Activated T-helper 17 cell treated with anti-CD3 and anti-CD28 coated beads, Interleukin-2, amount 50 U/mL, for 72 hours (primary cell): ENCODE data around the gene CALN1. TPM values are rescaled to one million over a fixed set of nuclear protein-coding genes. Genes with fewer than 3 reads are reported as not detected.

ENCODE experiments used
- ATAC-seq: fragments of 150-1000 bp; cut with Tn5 transposase; replicated peaks from 2 replicates; pipeline ENCODE4 v1.10.0; 2021; ENCODE audit warnings: mild to moderate bottlenecking, moderate library complexity
- H3K27ac Mint-ChIP-seq: one replicate; pipeline ENCODE4 v1.8.0; 2022; ENCODE audit warnings: mixed read lengths
- H3K27me3 Mint-ChIP-seq: one replicate; pipeline ENCODE4 v1.8.0; 2022; ENCODE audit warnings: mixed read lengths
- H3K36me3 Mint-ChIP-seq: one replicate; pipeline ENCODE4 v1.8.0; 2022; ENCODE audit warnings: low read depth, mild to moderate bottlenecking, mixed read lengths
- H3K4me1 Mint-ChIP-seq: one replicate; pipeline ENCODE4 v1.8.0; 2022; ENCODE audit warnings: mixed read lengths
- H3K4me3 Mint-ChIP-seq: one replicate; pipeline ENCODE4 v1.8.0; 2022; ENCODE audit warnings: mild to moderate bottlenecking, mixed read lengths
- H3K9me3 Mint-ChIP-seq: one replicate; pipeline ENCODE4 v1.8.0; 2022; ENCODE audit warnings: mixed read lengths
- total RNA-seq, 2 donors: library from RNA; stranded (reverse); gene quantifications; one replicate each; pipeline ENCODE4 v1.2.3, GENCODE V29; 2022

Gene CALN1
- total RNA-seq, 2 donors from 2014 or later, result not detected

DNA sequence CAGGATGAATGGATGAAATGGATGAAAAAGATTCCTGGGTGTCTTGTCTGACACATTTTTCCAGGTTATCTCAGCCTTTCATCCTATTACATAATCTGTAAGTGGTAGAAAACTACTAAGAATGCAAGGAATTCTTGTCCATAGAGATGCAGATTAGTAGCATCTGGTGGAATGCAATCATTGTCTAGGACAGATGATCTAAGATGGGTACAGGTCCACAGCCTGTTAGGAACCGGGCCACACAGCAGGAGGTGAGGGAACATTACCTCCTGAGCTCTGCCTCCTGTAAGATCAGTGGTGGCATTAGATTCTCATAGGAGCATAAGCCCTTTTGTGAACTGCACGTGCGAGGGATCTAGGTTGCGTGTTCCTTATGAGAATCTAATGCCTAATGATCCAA, 225.0 kb downstream of the CALN1 start:
- Mint-ChIP-seq H3K4me1 (no peaks in the 10 kb centered on the region), H3K27ac (no peak overlapping the region), H3K36me3 (no peaks in the 10 kb centered on the region), H3K9me3 (peaks cover 15% of the 10 kb centered on the region), H3K27me3 (no peaks in the 10 kb centered on the region), H3K4me3 (no peak overlapping the region)
- no peak for ATAC-seq

DNA sequence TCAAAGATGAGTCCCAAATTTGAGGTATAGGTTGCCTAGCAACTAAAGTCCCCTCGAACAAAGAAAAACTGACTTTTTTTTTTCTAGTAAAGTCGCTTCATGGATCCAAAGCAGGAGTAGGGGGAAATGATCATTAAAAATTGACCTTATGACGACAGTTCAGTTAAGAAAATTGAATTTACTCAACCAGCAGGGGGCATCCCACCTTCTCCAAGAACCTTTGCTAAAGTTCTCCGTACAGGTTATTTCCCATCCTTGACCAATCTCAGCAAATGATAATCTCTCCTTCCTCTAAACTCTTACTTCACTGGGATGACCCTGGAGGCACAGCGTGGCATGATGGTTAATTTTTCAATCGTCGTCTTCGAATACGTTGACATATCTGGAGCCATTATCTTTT, 228.3 kb downstream of the CALN1 start:
- no peak overlapping the region for H3K4me3 Mint-ChIP-seq
- H3K4me1 Mint-ChIP-seq, result no peaks in the 10 kb centered on the region
- peaks cover 19% of the 10 kb centered on the region for H3K9me3 Mint-ChIP-seq
- no peaks in the 10 kb centered on the region for H3K36me3 Mint-ChIP-seq
- no peaks in the 10 kb centered on the region for H3K27me3 Mint-ChIP-seq
- ATAC-seq, result no peak
- H3K27ac Mint-ChIP-seq, result no peak overlapping the region

DNA sequence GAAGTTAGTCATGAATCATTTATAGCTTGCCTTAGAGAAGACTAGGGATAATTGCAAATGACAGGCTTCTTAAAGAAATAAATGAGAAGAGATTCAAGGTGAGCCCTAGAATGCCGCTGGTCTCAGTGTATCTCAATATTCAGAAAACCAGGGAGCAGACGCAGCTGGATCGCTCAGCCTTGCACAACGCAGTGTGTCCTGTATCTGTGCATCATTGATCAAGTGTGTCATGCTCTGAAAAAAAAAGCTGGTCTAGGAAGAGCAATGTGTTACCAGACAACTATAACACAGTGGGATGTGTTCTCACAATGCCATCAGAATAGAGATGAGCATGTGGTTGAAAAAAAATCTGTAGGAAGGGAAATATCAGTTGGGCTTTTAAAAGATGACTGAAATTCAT, 230.1 kb downstream of the CALN1 start:
- no peaks in the 10 kb centered on the region for H3K4me1 Mint-ChIP-seq
- ATAC-seq, result no peak
- no peaks in the 10 kb centered on the region for H3K27me3 Mint-ChIP-seq
- H3K4me3 Mint-ChIP-seq, result no peak overlapping the region
- H3K27ac Mint-ChIP-seq, result no peak overlapping the region
- H3K36me3 Mint-ChIP-seq, result no peaks in the 10 kb centered on the region
- H3K9me3 Mint-ChIP-seq, result peaks cover 19% of the 10 kb centered on the region

DNA sequence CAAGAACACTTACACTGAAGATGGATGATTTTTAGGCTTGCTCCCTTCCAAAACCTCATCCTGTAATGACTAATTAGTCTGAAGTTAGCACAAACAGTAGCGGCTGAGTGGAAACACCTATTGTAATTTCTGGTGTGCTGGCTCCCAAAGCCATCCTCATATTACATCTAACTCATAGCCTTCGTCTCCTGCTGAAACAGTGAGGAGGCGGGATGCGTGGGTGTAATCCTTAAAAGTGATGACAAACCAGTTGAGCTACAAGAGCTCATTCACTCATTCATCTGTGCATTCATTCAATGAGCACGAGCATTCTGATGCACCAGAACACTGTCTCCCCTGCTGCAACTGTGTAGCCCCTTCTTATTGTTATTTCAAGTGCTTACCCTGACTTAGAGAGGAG, 235.3 kb downstream of the CALN1 start:
- no peaks in the 10 kb centered on the region for H3K36me3 Mint-ChIP-seq
- no peak for ATAC-seq
- H3K27ac Mint-ChIP-seq, result no peak overlapping the region

DNA sequence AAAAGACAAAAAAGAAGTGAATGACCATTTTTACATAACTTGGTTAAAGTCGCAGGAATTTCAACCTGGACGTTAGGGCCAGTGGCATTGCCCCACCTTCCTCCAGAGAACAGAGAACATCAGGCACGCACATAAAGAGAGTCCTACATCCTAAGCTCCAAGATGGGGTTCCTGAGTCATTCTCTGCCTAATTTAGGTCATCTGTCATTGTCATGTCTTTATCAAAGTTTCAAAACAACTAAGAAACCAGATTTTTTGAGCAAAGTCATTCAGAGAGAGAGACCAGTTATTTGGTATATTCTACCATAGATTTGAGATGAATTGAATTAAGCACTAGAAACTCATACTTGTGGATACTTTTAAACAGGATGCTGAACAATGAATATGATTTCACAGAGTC, 241.7 kb downstream of the CALN1 start:
- Mint-ChIP-seq H3K27me3 (no peaks in the 10 kb centered on the region), H3K4me1 (no peaks in the 10 kb centered on the region), H3K9me3 (peaks cover 10% of the 10 kb centered on the region), H3K4me3 (no peak overlapping the region), H3K27ac (no peak overlapping the region), H3K36me3 (no peaks in the 10 kb centered on the region)
- no peak for ATAC-seq

More for the DNA sequence above, 235.3 kb downstream of the CALN1 start:
- Mint-ChIP-seq H3K4me1 (no peaks in the 10 kb centered on the region), H3K4me3 (no peak overlapping the region), H3K9me3 (peaks cover 21% of the 10 kb centered on the region), H3K27me3 (no peaks in the 10 kb centered on the region)

DNA sequence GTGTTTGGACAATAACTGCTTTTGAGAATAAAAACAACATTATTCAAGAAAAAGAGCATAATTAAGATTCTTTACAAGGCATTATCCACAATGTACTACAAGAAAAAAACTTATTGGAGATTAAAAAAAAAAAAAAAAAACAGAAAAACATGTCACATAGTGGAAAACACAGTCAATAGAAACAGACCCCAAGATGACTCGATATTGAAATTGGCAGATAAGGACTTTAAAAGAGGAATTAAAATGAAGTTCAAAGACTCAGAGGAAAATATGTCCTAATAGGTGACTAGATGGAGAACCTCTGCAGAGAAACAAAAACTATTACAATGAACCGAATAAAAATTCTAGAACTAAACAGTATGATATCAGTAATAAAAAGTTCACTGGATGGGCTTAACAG, 248.9 kb downstream of the CALN1 start:
- H3K4me1 Mint-ChIP-seq, result no peaks in the 10 kb centered on the region
- H3K27ac Mint-ChIP-seq, result no peak overlapping the region
- H3K4me3 Mint-ChIP-seq, result no peak overlapping the region
- H3K27me3 Mint-ChIP-seq, result no peaks in the 10 kb centered on the region
- H3K9me3 Mint-ChIP-seq, result peaks cover 15% of the 10 kb centered on the region
- ATAC-seq, result no peak
- H3K36me3 Mint-ChIP-seq, result no peaks in the 10 kb centered on the region

DNA sequence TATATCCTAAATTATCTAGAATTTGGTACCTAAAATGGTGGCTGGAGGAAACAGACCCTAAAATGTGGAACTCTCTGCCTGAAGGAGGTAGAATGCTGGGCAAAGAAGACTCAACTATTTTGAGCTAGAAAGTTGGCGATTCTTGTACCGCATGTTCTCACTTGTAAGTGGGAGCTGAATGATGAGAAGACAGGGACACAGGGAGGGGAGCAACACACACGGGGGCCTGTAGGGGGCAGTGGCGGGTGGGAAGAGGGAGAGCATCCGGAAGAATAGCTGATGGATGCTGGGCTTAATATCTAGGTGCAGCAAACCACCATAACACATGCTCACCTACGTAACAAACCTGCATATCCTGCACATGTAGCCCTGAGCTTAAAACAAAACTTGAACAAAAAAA, 250.6 kb downstream of the CALN1 start:
- H3K4me3 Mint-ChIP-seq, result no peak overlapping the region
- no peaks in the 10 kb centered on the region for H3K4me1 Mint-ChIP-seq
- H3K9me3 Mint-ChIP-seq, result peaks cover 15% of the 10 kb centered on the region
- no peaks in the 10 kb centered on the region for H3K27me3 Mint-ChIP-seq
- no peak overlapping the region for H3K27ac Mint-ChIP-seq
- H3K36me3 Mint-ChIP-seq, result no peaks in the 10 kb centered on the region
- no peak for ATAC-seq

DNA sequence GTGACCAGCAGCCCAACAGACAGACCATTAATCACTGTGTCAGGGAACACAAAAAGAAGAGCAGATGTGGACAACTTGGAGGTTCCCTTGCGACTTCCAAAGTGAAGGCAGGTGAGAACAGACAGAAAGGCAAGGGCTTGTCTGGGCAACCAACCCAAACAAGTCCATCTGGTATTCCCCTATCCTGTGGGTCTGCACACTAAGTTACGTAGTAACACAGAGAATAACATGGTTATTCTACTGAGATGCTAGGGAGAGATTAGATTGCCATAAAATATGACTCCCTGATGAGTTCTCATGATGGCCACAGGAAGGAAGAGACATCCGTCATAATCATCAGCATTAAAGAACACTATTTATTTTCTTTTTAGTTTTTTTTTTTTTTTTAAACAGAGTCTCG, 252.2 kb downstream of the CALN1 start:
- peaks cover 15% of the 10 kb centered on the region for H3K9me3 Mint-ChIP-seq
- H3K27me3 Mint-ChIP-seq, result no peaks in the 10 kb centered on the region
- H3K4me1 Mint-ChIP-seq, result no peaks in the 10 kb centered on the region
- no peak overlapping the region for H3K27ac Mint-ChIP-seq
- no peak overlapping the region for H3K4me3 Mint-ChIP-seq
- no peaks in the 10 kb centered on the region for H3K36me3 Mint-ChIP-seq
- ATAC-seq, result no peak

DNA sequence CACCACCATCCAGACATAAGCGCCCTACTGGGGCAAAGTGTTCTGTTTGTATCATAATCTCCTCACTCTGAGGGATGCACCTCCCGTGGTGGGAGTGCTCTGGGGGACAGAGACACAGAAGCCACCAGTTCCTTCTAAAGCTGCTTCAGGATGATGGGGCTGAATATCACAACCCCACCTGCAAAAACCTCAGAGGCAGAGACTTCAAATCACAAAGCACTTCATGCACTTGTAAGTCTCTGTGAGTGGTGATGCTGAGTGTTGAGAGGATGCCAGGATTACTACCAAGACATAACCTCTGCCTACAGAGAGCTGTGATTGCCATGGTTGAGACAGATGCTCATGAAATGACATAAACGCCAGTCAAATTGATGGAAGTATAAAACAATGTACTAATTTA, 255.5 kb downstream of the CALN1 start:
- no peaks in the 10 kb centered on the region for H3K27me3 Mint-ChIP-seq
- H3K4me3 Mint-ChIP-seq, result no peak overlapping the region
- ATAC-seq, result no peak
- no peaks in the 10 kb centered on the region for H3K36me3 Mint-ChIP-seq
- no peaks in the 10 kb centered on the region for H3K9me3 Mint-ChIP-seq
- no peaks in the 10 kb centered on the region for H3K4me1 Mint-ChIP-seq
- no peak overlapping the region for H3K27ac Mint-ChIP-seq

DNA sequence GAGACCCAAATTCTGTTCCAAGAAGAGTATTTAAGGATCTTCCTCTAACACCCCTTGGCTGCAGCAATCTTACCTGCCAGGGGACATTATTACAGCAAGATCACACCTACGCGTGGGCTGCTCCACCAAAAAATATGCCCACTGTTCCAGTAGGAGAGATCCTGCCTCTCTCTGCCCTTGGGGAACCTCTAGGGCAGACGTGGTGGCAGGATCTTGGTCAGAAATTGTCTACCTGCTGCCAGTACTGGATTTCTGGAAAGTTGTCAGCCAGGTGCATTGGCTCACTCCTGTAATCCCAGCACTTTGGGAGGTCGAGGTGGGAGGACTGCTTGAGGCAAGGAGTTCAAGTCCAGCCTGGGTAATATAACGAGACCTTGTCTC, 259.0 kb downstream of the CALN1 start:
- Mint-ChIP-seq H3K27ac (no peak overlapping the region), H3K4me1 (no peaks in the 10 kb centered on the region), H3K36me3 (no peaks in the 10 kb centered on the region), H3K27me3 (no peaks in the 10 kb centered on the region), H3K9me3 (peaks cover 8% of the 10 kb centered on the region), H3K4me3 (no peak overlapping the region)
- ATAC-seq, result no peak

DNA sequence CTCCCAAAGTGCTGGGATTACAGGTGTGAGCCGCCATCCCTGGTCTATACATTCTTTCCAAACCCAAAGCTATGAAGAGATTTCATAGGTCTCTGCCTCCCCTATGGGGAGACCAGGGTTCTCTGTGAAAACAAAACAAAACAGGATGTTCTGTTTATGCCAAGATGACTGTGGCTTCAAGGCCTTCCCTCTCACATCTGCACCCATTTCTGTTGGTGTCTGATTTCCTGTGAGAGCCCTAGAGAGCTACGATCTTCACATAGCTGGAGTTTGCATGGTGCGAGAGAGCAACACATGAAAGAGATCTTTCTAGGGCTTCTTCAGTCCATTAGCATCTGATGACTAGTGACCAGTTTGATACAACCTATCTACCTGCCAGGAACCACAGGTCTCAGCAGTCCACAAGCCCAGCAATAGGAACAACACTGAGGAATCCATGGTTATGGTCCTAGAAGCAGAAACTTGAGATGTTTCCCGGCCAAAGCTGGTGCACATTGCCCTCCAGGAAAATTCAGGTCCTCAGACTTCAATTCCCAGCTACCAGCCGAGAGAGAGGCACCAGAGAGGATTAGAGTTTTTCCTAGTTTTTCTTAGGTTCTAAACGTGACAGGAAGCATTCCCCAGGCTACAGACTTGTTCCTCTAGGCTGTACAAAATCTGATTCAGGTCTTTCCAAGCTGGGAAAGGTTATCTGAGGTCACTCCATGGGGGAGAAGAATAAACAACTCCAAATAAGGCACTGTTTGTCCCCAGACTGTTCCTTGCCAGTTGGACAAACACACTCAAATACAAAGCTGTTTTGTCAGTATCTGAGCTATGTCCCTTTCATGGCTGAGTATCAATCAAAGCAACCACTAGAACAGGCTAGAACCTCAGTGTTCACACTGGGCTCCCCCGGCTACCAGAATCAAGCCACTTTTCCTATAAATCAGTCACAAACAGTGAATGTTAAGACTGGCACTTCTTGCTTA, 259.7 kb downstream of the CALN1 start:
- no peak for ATAC-seq
- Mint-ChIP-seq H3K36me3 (no peaks in the 10 kb centered on the region), H3K4me1 (no peaks in the 10 kb centered on the region), H3K27ac (no peak overlapping the region), H3K4me3 (no peak overlapping the region), H3K9me3 (peaks cover 8% of the 10 kb centered on the region), H3K27me3 (no peaks in the 10 kb centered on the region)

DNA sequence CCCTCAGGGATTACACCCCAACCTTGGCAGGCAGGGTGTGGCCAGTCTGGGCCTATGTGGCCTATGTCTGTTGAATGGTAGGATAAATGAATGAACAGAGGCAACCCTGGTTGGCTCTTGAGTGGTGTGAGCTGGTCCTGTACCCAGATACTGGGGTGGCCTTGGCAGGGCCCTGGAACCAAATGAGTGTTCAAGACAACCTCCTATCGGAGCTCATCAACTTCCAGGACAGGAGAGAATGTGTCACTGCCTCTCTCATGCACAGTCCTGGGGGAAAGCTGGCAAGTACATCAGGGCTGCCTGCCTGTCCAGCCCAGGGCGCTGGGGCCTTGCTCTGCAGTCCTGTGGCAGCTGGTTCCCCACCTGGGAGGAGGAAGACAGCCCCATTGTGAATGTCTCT, 271.6 kb downstream of the CALN1 start:
- Mint-ChIP-seq H3K4me1 (no peaks in the 10 kb centered on the region), H3K9me3 (peaks cover 16% of the 10 kb centered on the region), H3K27me3 (no peaks in the 10 kb centered on the region), H3K4me3 (no peak overlapping the region), H3K36me3 (no peaks in the 10 kb centered on the region), H3K27ac (no peak overlapping the region)
- ATAC-seq, result no peak

DNA sequence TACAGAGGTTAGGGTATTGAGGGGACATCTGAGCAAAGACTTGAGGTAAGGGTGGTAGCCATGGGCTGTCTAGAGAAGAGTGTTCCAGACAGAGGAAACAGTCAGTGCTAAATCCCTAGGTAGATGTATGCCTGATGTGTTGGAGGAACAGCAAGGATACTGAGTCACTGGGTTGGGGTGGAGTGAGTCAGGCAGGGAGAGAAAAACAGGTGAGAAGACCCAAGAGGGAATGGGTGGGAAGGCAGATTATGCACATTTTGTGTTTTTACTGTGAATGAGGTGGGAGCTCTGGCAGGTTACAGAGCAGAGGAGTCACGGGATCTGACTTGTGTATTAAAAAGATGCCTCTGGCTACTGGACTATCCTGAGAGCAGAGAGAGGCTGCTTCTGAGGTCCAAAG, 285.0 kb downstream of the CALN1 start:
- Mint-ChIP-seq H3K36me3 (no peaks in the 10 kb centered on the region), H3K27me3 (peaks cover 3% of the 10 kb centered on the region), H3K4me3 (no peak overlapping the region), H3K9me3 (peaks cover 27% of the 10 kb centered on the region), H3K27ac (no peak overlapping the region), H3K4me1 (no peaks in the 10 kb centered on the region)
- ATAC-seq, result no peak

DNA sequence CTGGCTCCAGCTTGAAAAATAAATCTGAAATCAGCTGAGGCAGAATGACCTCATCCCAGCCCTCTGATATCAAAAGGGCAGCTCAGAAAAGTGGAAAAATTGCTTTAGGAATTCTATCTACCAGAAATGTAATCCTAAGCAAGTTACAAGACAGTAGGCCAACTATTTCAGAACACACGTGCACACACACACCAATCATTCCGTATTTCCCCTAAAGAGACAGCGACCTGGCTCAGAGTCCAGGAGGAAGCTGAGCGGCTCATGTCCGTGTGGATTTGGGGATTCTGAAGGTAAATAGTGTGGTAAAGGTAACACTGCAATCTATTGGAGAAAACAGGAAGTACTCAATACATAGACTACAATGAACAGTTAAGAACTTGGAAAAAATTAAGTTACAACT, 288.2 kb downstream of the CALN1 start:
- no peak overlapping the region for H3K27ac Mint-ChIP-seq
- peaks cover 3% of the 10 kb centered on the region for H3K27me3 Mint-ChIP-seq
- H3K4me3 Mint-ChIP-seq, result no peak overlapping the region
- H3K9me3 Mint-ChIP-seq, result peaks cover 19% of the 10 kb centered on the region
- no peaks in the 10 kb centered on the region for H3K4me1 Mint-ChIP-seq
- ATAC-seq, result no peak
- H3K36me3 Mint-ChIP-seq, result no peaks in the 10 kb centered on the region

DNA sequence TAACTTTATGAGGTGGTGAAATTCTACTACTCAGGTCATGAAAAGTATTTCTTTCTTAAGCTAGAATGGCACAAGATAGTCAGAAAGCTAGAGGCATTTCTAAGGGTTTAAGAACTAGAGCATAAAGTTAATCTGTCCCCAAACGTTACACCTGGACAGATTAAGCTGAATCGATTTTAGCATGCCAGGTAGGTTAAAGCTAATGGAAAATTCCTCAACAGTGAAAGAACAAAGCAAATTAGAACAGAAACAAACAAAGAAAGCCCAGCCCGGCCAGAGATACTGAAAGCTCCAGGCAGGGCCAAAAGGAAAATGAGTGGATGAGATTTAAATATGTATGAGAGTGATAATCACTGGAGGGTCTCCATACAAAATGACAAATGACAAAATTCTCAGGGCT, 293.8 kb downstream of the CALN1 start:
- Mint-ChIP-seq H3K36me3 (no peaks in the 10 kb centered on the region), H3K27ac (no peak overlapping the region), H3K4me1 (no peaks in the 10 kb centered on the region), H3K4me3 (no peak overlapping the region), H3K9me3 (peaks cover 14% of the 10 kb centered on the region), H3K27me3 (no peaks in the 10 kb centered on the region)
- no peak for ATAC-seq
